Peyer's patch (tissue), 4 donors: ENCODE measurements around the gene ZNF571.

Experiments used
- POLR2A ChIP-seq, 2 donors: fragments of 450-650 bp; IDR thresholded peaks; one replicate each; pipeline ENCODE4 v1.5.1; 2017; ENCODE audit warnings: antibody characterized with exemption in 2 of 2, mild to moderate bottlenecking in 2 of 2, moderate library complexity in 2 of 2
- TF ChIP-seq, protein P1 (sequence below), 6 experiments: fragments of 450-650 bp in 4 of 6; fragments of 200-600 bp in 2 of 6; sonication (generic) in 1 of 6; IDR thresholded peaks; one replicate each; pipeline ENCODE4 v1.5.1; 2017 to 2019; ENCODE audit warnings: antibody characterized with exemption in 6 of 6, mild to moderate bottlenecking in 3 of 6, moderate library complexity in 1 of 6

GRCh38 chr19:37563518-37563917, 31.1 kb downstream of the ZNF571 start:
- TF ChIP-seq, protein P1, sequence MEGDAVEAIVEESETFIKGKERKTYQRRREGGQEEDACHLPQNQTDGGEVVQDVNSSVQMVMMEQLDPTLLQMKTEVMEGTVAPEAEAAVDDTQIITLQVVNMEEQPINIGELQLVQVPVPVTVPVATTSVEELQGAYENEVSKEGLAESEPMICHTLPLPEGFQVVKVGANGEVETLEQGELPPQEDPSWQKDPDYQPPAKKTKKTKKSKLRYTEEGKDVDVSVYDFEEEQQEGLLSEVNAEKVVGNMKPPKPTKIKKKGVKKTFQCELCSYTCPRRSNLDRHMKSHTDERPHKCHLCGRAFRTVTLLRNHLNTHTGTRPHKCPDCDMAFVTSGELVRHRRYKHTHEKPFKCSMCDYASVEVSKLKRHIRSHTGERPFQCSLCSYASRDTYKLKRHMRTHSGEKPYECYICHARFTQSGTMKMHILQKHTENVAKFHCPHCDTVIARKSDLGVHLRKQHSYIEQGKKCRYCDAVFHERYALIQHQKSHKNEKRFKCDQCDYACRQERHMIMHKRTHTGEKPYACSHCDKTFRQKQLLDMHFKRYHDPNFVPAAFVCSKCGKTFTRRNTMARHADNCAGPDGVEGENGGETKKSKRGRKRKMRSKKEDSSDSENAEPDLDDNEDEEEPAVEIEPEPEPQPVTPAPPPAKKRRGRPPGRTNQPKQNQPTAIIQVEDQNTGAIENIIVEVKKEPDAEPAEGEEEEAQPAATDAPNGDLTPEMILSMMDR (IDR thresholded peaks at IDR 0.05): no peak
- no peak for TF ChIP-seq POLR2A (IDR thresholded peaks at IDR 0.05)
